Kidney glomerular epithelial cell (primary cell): ENCODE results near the gene ADGRF4.

Source experiments
- DNase-seq: peaks from one replicate; lab custom pipeline; 2025; lab: John Stamatoyannopoulos, UW

ADGRF4 gene

DNA sequence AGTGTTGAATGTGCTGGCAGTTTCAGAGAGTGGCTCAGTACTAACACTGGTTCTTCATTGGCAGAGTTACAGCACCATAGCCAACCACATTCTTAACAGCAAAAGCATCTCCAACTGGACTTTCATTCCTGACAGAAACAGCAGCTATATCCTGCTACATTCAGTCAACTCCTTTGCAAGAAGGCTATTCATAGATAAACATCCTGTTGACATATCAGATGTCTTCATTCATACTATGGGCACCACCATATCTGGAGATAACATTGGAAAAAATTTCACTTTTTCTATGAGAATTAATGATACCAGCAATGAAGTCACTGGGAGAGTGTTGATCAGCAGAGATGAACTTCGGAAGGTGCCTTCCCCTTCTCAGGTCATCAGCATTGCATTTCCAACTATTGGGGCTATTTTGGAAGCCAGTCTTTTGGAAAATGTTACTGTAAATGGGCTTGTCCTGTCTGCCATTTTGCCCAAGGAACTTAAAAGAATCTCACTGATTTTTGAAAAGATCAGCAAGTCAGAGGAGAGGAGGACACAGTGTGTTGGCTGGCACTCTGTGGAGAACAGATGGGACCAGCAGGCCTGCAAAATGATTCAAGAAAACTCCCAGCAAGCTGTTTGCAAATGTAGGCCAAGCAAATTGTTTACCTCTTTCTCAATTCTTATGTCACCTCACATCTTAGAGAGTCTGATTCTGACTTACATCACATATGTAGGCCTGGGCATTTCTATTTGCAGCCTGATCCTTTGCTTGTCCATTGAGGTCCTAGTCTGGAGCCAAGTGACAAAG, 17.0 kb upstream of the ADGRF4 start:
- DNase-seq: no peak

DNA sequence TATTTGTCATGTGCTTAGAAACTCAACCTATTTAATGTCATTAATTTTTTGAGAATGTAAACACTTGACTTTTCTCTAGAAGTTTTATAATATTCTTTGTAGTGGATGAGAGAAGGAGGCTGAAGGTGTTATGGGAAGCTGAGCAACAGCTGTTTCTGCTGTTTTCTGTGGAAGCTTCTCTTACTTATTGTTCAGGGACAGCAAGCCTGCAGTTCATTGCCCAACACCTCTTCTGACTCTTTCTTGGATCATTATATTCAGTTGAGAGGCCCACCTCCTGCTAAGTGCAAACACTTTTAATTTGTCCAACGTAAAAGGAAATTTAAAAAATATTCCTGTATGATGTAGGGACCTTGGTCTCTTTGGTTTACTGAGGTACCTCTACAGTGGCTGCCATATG, 12.0 kb upstream of the ADGRF4 start:
- no peak for DNase-seq

DNA sequence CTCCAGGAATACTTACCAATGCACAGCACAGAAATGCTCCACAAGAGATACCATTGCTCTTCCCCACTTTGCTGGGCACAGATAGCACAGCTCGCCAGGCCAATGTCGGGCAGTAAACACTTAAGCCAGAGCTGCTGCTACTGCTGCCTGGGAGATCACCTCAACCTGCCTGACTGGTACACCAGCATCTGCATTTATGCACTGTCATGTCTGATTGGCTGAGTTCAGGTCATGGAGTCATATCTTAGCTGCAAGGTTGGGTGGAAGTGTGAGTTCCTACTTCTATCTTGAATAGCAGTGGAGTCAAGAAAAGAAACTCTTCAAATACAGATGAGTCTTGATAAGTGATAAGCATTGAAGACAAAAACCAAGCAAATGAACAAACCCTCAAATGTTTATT, 10.9 kb upstream of the ADGRF4 start:
- DNase-seq: no peak

DNA sequence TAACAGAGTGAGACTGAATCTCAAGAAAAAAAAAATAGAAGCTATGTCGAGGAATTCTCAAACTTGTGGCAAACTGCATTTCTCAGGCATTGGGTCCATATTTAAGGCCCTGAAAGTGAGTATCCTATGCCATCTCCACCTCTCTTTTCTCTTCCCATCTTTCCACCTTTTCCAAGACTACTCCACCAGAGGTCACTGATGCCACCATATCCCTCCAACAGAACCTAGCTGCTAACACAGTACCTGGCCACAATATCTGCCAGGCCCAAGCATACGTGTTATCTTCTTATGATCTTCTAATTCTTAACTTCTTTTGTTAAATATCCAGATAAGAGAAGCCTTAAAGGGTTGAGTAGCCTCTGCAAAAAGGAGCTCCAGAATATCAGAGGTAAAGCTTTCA, 8.2 kb upstream of the ADGRF4 start:
- peak; percentile 6 for DNase-seq

DNA sequence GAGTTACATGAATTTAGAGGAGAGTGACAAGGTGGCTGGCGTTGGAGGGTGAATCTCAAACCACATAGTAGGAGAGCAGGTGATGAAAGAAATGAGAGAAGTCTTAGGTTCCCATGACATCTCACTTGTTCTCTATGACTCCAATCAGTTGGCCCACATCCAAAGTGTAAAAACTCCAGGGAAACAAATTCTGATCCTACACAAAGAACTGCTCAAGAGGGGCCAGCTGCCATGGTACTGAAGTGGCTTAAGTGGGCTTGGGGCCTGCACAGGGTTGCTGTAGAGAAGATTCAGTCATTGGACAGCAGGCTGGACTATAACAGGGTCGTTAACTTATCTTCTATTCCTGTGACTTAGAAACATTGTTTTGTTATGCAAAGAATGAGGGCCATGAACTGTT, 7.6 kb upstream of the ADGRF4 start:
- DNase-seq: no peak

DNA sequence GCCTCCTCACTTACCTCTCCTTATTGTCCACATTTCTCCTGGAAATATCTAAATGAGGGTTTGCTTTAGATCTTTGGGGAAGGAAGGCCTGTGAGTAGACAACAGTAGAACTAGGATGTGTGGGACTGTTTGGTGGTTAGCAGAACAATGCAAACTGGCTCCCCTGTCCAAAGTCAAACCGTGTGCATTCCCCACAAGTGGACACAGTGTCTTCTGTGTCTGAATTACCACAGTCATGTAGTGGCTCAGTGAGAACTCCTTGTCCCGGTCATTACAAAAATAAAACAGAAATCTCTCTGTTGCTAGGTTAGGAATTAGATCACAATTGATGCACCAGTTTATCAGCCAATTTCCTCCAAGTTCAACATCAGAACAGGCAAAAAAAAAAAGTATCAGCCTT, 455 bp upstream of the ADGRF4 start:
- no peak for DNase-seq

DNA sequence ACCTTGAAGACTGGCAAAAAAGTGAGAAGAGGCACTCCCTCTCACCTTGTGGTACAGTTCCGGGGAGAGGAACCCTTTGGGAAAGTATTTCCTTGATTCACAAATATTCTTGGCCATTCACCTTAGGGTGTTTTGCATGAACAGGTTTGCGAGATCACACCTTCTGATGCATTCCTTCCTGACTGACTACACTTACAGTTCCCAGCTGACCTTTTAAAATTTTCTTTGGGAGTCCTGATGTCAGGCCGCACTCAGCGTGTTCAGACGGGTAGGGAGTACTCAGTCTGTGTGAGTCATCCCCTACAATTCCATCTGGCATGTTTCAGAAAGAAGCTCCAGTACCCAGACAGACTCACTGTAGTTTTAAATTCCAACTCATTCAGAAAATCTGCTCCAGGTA, 1.7 kb downstream of the ADGRF4 start:
- peak; percentile 77 for DNase-seq

DNA sequence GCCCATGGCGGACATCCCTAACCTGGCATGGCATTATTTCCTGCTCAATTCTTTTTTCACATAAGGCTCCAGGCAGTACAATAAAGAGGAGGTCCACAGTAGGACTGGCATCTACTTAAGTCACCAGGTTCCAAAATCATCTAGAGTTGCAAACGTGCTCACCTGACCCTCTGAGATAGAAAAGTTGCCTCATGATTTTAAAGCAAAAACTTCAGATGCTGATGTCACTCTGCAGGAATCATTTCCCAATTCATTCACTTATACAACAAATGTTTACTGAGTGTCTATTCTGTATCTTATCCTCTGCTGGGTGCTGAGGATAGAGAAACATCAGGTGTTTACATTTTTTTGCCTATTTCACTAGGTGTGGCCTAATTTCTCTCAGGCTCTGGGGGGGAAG, 2.2 kb downstream of the ADGRF4 start:
- DNase-seq: no peak

DNA sequence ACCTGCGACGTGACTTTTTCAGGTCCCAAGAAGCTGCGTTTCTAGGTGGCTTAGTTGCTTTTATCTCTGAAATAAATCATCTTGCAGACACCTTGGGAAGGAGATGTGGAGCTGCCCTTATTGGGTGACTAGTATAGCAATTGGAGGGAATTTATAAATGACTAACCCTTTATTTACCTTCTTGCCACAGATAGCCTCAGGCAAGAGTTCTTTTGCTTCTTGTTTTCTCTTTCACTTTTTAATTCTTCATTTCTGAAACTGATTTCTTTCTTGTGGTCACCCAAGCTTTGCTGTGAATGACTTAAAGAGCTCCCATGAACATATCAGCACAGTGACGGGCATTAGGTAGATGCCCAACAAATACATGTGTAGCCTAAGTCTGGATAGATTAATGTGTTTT, 3.0 kb downstream of the ADGRF4 start:
- DNase-seq: no peak

DNA sequence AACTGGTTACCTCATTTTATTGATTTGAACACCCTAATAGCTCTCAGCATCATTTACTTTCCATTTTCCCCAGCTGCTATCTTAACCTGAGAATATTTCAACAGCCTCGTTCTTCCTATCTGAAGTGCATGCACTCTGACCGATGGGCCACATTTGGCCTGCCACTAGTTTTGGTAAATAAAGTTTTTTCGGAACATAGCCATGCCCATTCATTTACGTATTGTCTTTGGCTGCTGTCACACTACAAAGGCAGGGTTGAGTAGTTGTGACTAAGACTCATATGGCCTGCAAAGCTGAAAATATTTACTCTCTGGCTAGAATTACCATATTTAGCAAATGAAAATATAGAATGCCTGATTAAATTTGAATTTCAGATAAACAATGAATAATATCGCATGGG, 10.8 kb downstream of the ADGRF4 start:
- no peak for DNase-seq

DNA sequence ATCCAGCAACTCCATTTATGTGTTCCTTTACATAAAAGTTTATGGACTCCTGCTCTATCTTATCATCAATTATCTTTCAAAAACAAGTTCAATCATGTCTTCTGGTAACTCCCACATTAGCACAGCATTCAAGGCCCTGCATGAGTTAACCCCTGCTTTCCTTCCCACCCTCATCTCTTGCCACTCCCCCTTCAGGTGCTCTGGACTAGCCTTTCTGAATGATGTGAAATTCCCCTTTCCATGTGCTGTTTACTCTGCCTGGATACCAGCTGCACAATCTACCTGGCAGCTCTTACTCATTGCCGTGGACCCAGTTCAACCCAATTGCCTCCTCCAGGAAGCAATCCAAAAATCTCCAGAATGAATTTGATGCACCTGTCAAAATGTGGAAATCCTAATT, 11.9 kb downstream of the ADGRF4 start:
- DNase-seq: no peak

DNA sequence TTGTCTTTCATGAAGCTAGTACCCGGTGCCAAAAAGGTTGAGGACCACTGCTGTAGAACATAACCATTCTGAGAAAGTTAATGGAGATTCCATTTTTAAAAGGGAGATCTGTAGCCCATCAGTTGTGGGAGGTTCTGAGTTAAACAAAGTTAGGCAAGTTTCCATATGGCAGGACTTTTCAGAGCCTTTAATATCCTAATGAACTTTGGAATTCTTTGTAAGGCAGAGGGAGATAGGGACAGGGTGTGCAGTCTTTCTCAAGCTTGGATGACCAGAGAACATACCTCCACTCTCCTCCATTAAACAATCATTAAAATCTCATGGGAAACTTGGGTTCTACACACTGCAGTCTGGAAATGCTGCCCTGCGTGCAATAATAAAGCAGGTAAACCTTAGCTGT, 14.8 kb downstream of the ADGRF4 start:
- no peak for DNase-seq

DNA sequence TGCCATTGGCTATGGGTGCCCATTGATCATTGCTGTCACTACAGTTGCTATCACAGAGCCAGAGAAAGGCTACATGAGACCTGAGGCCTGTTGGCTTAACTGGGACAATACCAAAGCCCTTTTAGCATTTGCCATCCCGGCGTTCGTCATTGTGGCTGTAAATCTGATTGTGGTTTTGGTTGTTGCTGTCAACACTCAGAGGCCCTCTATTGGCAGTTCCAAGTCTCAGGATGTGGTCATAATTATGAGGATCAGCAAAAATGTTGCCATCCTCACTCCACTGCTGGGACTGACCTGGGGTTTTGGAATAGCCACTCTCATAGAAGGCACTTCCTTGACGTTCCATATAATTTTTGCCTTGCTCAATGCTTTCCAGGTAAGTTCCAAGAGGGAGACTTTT, 16.4 kb downstream of the ADGRF4 start:
- DNase-seq: no peak

DNA sequence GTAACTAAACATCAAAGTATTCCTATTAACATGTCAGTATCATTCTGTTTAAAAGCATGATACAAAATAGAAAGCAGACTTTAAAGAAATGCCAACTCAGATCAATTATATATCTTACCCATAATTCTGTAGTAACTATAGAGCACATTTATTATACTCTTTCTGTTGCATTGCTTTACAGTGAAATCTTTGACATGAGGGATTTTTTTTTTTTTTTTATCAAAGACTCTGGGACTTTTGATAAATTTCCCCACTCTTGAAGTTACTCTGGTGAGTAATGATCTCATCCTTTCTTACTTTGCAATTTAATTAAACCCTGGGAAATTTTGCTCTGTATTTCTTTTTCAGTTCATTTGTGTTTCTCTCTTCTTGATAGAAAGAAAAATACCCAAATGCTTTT, 17.4 kb downstream of the ADGRF4 start:
- DNase-seq: no peak

DNA sequence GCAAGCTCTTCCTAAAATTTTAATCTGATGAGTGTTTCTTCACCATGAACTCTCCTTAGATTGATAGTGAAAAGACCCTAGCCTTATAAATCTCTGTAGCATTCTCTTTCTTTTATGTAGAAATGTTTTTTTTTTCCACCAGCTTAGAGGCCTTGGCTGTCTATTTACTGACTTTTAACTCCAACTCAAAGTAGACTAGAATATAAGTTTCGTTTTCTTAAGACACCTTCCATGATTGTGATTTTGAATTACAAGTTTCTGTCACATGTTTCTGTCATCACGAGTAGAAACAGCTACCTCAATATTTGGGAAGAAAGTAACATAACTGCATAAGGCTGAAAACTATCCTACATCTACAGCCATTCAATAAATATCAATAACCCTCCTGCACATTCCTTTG, 17.8 kb downstream of the ADGRF4 start:
- no peak for DNase-seq

DNA sequence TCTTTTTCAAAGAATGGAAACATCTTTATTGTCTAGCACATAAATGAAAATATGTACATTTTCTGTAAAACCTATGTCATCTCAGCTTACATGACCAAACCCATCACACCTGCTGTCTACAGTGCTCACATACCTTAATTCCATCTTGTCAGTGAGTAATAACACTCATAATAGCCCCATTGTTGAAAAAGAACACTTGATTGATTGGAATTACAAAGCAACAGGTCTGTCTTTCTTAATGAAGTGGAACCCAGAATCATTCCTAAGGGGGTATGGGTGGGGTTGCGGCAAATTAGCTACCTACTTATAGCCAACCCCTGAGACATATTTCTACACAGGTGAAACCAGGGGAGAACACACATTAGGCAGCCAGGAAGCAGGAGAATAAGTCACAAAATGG, 20.2 kb downstream of the ADGRF4 start:
- no peak for DNase-seq

DNA sequence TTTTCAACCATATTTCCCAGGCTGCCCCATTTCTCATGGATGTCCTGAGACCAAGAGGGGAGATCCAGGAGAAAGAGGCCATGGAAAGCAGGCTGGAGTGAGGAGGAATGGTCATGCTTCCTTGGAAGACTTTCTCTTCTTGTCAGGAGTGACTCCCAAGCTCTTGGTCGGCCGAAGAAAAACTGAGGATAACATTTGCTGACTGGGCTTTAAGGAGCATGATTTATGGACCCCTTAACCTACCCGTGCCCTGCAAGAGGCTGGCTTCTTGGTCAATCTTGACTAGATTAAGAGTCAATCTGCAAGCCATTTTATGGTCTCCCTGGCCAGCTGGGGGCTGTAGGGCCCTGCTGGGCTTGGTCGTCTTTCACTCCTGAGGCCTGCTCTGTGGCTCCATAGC, 22.8 kb downstream of the ADGRF4 start:
- DNase-seq: no peak

DNA sequence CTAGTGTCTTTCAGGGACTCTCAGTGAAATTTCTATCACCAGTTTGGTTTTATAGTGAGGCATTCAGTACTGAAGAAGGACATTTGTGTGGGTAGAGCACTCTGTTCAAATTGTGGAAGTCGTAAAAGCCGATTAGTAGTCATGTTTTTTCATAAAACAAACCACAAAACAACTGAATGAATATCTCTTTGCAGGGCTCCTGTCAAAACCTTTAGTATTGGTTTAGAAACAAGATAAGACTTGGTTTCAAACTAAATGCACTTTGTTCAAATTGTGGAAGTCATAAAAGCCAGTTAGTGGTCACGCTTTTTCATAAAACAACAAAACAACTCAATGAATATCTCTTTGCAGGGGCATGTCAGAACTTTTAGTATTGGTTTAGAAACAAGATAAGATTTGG, 23.8 kb downstream of the ADGRF4 start:
- DNase-seq: no peak

DNA sequence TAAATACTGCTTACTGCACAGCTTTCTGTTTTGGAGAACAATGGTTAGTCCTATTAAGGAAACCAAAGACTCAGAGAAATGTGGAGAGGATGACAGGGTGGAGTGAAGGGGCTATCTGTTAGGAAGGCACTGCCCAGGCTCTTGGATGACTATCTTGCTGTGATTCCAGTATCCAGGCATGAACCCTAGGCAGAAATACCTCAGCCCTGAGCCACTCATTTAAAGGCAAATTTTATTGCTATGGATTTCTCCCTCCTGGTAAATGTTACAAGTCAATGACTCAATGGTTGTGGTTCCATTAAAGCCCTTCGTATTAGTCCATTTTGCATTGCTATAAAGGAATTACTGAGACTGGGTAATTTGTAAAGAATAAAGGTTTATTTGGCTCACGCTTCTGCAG, 25.9 kb downstream of the ADGRF4 start:
- no peak for DNase-seq

DNA sequence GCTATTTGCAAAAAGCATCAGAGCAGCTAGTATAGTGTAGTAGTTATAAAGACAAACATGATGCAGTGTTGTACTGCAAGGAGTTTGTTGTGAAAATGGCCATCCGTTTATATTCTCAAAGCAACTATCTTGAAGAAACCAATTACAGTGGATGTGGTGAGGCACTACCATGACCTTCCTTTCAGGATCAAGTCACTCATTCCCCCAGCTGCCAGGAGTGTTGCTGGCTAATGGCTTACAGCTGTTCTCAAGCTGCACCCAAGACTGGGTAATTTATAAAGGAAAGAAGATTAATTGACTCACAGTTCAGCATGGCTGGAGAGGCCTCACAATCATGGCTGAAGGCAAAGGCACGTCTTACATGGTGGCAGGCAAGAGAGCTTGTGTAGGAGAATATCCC, 29.0 kb downstream of the ADGRF4 start:
- no peak for DNase-seq

DNA sequence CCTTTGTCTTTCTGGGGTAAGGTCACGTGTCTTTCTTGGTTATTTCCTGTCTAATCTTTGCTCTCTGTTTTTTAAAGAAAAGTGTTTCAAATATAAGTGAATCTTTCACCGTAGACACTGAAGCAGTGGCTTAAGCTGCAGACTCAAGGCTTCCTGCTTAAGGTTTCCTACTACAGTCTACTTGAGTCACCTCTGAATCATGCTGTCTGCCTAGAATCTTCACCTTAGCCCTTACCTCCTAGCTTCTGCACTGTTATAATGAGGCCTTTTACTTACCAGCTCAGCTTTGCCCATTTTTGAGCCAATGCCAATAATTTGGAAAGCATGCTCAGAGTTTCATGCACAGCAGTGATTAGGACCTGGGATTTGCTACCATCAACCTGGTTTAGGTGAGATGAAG, 30.6 kb downstream of the ADGRF4 start:
- peak; percentile 82 for DNase-seq

DNA sequence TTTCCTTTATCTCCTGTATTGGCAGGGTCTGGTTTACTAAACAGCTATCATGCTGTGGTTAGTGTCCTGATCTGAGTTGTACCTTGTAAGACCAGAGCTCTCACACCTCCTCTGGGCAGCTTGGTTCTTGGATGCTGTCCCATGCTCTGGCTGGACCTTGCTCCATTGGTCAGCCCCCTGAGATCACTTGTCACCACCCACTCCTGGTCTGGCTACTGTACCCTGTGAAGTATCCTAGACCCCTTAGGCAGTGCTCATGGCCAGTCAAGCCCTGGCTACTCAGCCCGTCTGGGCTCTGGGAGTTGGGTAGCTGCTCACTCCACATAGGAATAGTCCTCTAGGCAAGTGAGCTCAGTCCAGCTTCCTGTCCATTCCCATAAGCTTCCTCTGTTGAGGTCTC, 31.1 kb downstream of the ADGRF4 start:
- no peak for DNase-seq

DNA sequence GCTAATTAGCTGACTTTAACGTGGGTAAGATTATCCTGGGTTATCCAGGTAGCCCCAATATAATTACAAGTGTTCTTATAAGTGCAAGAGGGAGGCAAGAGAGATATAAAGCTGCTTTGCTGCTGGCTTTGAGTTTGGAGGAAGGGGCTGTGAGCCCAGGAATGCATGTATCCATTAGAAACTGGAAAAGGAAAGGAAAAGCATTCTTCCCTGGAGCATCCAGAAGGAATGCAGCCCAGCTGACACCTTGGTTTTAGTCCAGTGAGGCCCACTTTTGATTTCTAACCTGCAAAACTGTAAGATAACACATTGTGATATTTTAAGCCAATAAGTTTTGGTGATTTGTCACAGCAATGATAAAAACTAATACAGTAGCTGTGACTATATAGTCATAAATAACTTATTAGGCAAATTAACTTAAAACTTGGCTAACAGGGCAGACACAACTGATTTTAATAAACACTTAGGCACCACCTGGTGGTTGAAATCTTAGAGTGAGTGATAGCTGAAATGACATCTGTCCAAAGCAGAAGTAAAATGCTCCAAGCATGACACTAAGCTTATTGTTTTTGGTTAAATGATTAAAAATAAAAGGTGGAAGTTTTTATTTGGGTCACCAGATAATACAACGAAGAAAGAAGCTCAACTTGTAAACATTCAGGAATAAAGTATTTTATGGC, 35.6 kb downstream of the ADGRF4 start:
- peak; percentile 26 for DNase-seq
